ENCODE measurements around the gene ATP13A4. TPM values are rescaled to one million over a fixed set of nuclear protein-coding genes. Genes with fewer than 3 reads are reported as not detected.
A peak's percentile ranks its signal among the peaks of the same experiment; 100 is the strongest.

The ATP13A4 gene
- total and polyA plus RNA-seq, 4 donors, result 0.23 to 2.7 (median 0.50) TPM

- Histone ChIP-seq H3K4me1 (ENCODE audit: control insufficient read depth in 4 of 4, insufficient read depth in 4 of 4, low read length in 3 of 4) (no peaks in the 10 kb centered on the region), H3K4me3 (ENCODE audit: low read depth in 1 of 3, low read length in 3 of 3) (no peak overlapping the region), H3K36me3 (ENCODE audit: control insufficient read depth in 4 of 4, insufficient read depth in 3 of 4, low read depth in 1 of 4, low read length in 3 of 4) (no peaks in the 10 kb centered on the region), H3K9me3 (ENCODE audit: control insufficient read depth in 4 of 4, low read length in 3 of 4) (no peaks in the 10 kb centered on the region), H3K27ac (ENCODE audit: low read depth in 1 of 2, low read length in 2 of 2) (no peak overlapping the region), H3K9ac (ENCODE audit: low read depth in 1 of 2, low read length in 2 of 2) (no peak overlapping the region), H3K27me3 (ENCODE audit: control insufficient read depth in 4 of 4, insufficient read depth in 4 of 4, low read length in 3 of 4) (no peaks in the 10 kb centered on the region)
- TF ChIP-seq, protein P1, sequence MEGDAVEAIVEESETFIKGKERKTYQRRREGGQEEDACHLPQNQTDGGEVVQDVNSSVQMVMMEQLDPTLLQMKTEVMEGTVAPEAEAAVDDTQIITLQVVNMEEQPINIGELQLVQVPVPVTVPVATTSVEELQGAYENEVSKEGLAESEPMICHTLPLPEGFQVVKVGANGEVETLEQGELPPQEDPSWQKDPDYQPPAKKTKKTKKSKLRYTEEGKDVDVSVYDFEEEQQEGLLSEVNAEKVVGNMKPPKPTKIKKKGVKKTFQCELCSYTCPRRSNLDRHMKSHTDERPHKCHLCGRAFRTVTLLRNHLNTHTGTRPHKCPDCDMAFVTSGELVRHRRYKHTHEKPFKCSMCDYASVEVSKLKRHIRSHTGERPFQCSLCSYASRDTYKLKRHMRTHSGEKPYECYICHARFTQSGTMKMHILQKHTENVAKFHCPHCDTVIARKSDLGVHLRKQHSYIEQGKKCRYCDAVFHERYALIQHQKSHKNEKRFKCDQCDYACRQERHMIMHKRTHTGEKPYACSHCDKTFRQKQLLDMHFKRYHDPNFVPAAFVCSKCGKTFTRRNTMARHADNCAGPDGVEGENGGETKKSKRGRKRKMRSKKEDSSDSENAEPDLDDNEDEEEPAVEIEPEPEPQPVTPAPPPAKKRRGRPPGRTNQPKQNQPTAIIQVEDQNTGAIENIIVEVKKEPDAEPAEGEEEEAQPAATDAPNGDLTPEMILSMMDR (IDR thresholded peaks at IDR 0.05; ENCODE audit: low read depth, low read length, missing input control), result peak; percentile 19
- peak; percentile 58 to 64 for TF ChIP-seq RAD21 (IDR thresholded peaks at IDR 0.05)
- TF ChIP-seq YY1 (IDR thresholded peaks at IDR 0.05), result no peak
- 84% methylated on average over 1 of the region's 1 CpG for WGBS
- DNase-seq (ENCODE audit: low spot score), result no peak
These were observed 9.3 kb upstream of the ATP13A4 start for GRCh38 chr3:193564012-193564411.

GRCh38 chr3:193563426-193563825, 8.7 kb upstream of the ATP13A4 start:
- no peak overlapping the region for H3K27ac ChIP-seq (ENCODE audit: low read depth in 1 of 2, low read length in 2 of 2)
- no peaks in the 10 kb centered on the region for H3K4me1 ChIP-seq (ENCODE audit: control insufficient read depth in 4 of 4, insufficient read depth in 4 of 4, low read length in 3 of 4)
- H3K9ac ChIP-seq (ENCODE audit: low read depth in 1 of 2, low read length in 2 of 2), result no peak overlapping the region
- H3K4me3 ChIP-seq (ENCODE audit: low read depth in 1 of 3, low read length in 3 of 3), result no peak overlapping the region
- H3K9me3 ChIP-seq (ENCODE audit: control insufficient read depth in 4 of 4, low read length in 3 of 4), result no peaks in the 10 kb centered on the region
- TF ChIP-seq, protein P2, sequence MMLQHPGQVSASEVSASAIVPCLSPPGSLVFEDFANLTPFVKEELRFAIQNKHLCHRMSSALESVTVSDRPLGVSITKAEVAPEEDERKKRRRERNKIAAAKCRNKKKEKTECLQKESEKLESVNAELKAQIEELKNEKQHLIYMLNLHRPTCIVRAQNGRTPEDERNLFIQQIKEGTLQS (IDR thresholded peaks at IDR 0.05), result no peak
- no peak for TF ChIP-seq YY1 (IDR thresholded peaks at IDR 0.05)
- no peak for TF ChIP-seq FOXA1 (IDR thresholded peaks at IDR 0.05)
- H3K27me3 ChIP-seq (ENCODE audit: control insufficient read depth in 4 of 4, insufficient read depth in 4 of 4, low read length in 3 of 4), result no peaks in the 10 kb centered on the region
- WGBS, result 86% methylated on average over 3 of the region's 3 CpGs
- no peaks in the 10 kb centered on the region for H3K36me3 ChIP-seq (ENCODE audit: control insufficient read depth in 4 of 4, insufficient read depth in 3 of 4, low read depth in 1 of 4, low read length in 3 of 4)
- no peak for DNase-seq (ENCODE audit: low spot score)

GRCh38 chr3:193560870-193561269, 6.2 kb upstream of the ATP13A4 start:
- no peak overlapping the region for H3K4me3 ChIP-seq (ENCODE audit: low read depth in 1 of 3, low read length in 3 of 3)
- no peak overlapping the region for H3K9ac ChIP-seq (ENCODE audit: low read depth in 1 of 2, low read length in 2 of 2)
- TF ChIP-seq NR2F2 (IDR thresholded peaks at IDR 0.05) (no peak), RAD21 (IDR thresholded peaks at IDR 0.05) (no peak), HNF4G (IDR thresholded peaks at IDR 0.05) (no peak)
- H3K27ac ChIP-seq (ENCODE audit: low read depth in 1 of 2, low read length in 2 of 2), result no peak overlapping the region
- no peak for DNase-seq (ENCODE audit: low spot score)
- H3K27me3 ChIP-seq (ENCODE audit: control insufficient read depth in 4 of 4, insufficient read depth in 4 of 4, low read length in 3 of 4), result peaks cover 0 to 4% (median 0%) of the 10 kb centered on the region in 4 donors
- H3K36me3 ChIP-seq (ENCODE audit: control insufficient read depth in 4 of 4, insufficient read depth in 3 of 4, low read depth in 1 of 4, low read length in 3 of 4), result no peaks in the 10 kb centered on the region
- peaks cover 0 to 13% (median 10%) of the 10 kb centered on the region in 4 donors for H3K4me1 ChIP-seq (ENCODE audit: control insufficient read depth in 4 of 4, insufficient read depth in 4 of 4, low read length in 3 of 4)
- 74% methylated on average over 4 of the region's 4 CpGs for WGBS
- H3K9me3 ChIP-seq (ENCODE audit: control insufficient read depth in 4 of 4, low read length in 3 of 4), result no peaks in the 10 kb centered on the region

DNA sequence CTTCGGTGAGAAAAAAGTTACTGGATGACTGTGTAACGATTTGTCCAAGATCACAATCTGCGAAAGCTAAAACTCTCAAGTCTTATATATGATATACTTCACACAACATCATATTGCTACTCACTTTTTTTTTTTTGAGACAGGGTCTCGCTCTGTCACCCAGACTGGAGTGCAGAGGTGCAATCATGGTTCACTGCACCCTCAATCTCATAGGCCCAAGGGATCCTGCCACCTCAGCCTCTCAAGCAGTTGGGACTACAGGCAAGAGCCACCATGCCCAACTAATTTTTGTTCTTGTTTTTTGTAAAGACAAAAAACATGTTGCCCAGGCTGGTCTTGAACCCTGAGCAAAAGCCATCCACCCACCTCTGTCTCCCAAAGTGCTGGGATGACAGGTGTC, 5.4 kb upstream of the ATP13A4 start:
- no peak overlapping the region for H3K27ac ChIP-seq (ENCODE audit: low read depth in 1 of 2, low read length in 2 of 2)
- H3K9me3 ChIP-seq (ENCODE audit: control insufficient read depth in 4 of 4, low read length in 3 of 4), result no peaks in the 10 kb centered on the region
- H3K27me3 ChIP-seq (ENCODE audit: control insufficient read depth in 4 of 4, insufficient read depth in 4 of 4, low read length in 3 of 4), result peaks cover 0 to 5% (median 0%) of the 10 kb centered on the region in 4 donors
- H3K36me3 ChIP-seq (ENCODE audit: control insufficient read depth in 4 of 4, insufficient read depth in 3 of 4, low read depth in 1 of 4, low read length in 3 of 4), result no peaks in the 10 kb centered on the region
- DNase-seq (ENCODE audit: low spot score), result no peak
- no peak overlapping the region for H3K4me3 ChIP-seq (ENCODE audit: low read depth in 1 of 3, low read length in 3 of 3)
- WGBS, result 96% methylated on average over 4 of the region's 4 CpGs
- H3K4me1 ChIP-seq (ENCODE audit: control insufficient read depth in 4 of 4, insufficient read depth in 4 of 4, low read length in 3 of 4), result peaks cover 0 to 13% (median 10%) of the 10 kb centered on the region in 4 donors
- H3K9ac ChIP-seq (ENCODE audit: low read depth in 1 of 2, low read length in 2 of 2), result no peak overlapping the region
- TF ChIP-seq JUND (IDR thresholded peaks at IDR 0.05) (no peak), FOXA2 (IDR thresholded peaks at IDR 0.05) (no peak), YY1 (IDR thresholded peaks at IDR 0.05) (no peak), HNF4G (IDR thresholded peaks at IDR 0.05) (no peak), ZBTB33 (IDR thresholded peaks at IDR 0.05) (no peak), HNF4A (conservative IDR thresholded peaks at IDR 0.05) (no peak), GABPA (IDR thresholded peaks at IDR 0.05 in 1 of 2, conservative IDR thresholded peaks at IDR 0.05 in 1 of 2) (no peak), RAD21 (IDR thresholded peaks at IDR 0.05) (no peak), SP1 (IDR thresholded peaks at IDR 0.05) (no peak), NR2F2 (IDR thresholded peaks at IDR 0.05) (no peak)
